Measurements from ENCODE around the gene RGCC.

Gene RGCC

DNA sequence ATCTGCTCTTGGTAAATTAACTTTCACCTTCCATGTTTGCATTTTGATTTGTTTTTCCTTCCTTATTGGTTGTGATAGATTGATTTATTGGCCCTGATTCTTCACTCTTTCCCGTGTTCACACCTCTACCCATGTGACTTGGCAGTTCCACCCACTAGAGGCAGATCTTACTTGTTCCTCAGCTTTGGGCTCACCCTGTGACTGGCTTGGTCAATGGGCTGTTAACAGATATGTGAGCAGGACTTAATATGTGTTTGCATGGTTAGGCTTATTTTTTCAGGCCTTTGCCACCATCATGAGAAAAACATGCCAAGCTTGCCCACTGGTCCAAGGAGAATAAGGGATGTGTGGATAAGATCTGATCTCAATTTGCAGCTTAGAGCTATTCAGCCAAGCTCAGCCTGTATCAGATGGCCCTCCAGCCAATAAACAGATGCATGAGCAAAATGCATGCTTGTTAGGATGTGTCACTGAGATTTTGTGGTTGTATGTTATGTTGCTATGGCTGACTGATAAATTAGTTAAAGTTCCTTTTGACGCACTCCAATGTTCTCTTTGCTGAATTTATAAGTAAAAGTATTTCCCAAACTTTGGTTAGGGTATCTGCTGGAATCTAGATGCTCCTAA, 48.0 kb downstream of the RGCC start:
- DNase-seq: no peak
- H3K36me3 Mint-ChIP-seq (ENCODE audit: low read depth): no peaks in the 10 kb centered on the region
- peaks cover 35% of the 10 kb centered on the region for H3K4me1 Mint-ChIP-seq (ENCODE audit: low read depth)
- no peaks in the 10 kb centered on the region for H3K27me3 Mint-ChIP-seq
- no peak overlapping the region for H3K27ac Mint-ChIP-seq
- H3K9me3 Mint-ChIP-seq: peaks cover 10% of the 10 kb centered on the region
- H3K4me3 Mint-ChIP-seq: no peak overlapping the region

DNA sequence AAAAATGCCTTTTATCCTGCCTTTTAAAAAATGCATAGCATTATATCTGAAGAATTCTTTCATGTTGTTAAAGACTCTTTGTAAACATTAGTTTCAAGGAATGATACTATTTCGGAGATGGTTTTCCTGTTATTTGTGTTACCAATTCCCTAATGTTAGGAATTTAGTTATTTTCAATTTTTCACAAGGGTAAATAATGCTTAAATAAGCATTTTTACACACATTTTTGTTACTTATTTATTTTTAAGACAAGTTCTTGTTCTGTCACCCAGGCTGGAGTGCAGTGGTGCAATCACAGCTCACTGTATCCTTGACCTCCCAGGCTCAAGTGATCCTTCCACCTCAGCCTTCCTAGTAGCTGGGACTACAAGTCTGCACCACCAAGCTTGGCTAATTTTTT, 49.0 kb downstream of the RGCC start:
- H3K4me1 Mint-ChIP-seq (ENCODE audit: low read depth): peaks cover 26% of the 10 kb centered on the region
- H3K36me3 Mint-ChIP-seq (ENCODE audit: low read depth): no peaks in the 10 kb centered on the region
- no peaks in the 10 kb centered on the region for H3K27me3 Mint-ChIP-seq
- H3K9me3 Mint-ChIP-seq: peaks cover 10% of the 10 kb centered on the region
- no peak for DNase-seq
- no peak overlapping the region for H3K4me3 Mint-ChIP-seq
- H3K27ac Mint-ChIP-seq: no peak overlapping the region

DNA sequence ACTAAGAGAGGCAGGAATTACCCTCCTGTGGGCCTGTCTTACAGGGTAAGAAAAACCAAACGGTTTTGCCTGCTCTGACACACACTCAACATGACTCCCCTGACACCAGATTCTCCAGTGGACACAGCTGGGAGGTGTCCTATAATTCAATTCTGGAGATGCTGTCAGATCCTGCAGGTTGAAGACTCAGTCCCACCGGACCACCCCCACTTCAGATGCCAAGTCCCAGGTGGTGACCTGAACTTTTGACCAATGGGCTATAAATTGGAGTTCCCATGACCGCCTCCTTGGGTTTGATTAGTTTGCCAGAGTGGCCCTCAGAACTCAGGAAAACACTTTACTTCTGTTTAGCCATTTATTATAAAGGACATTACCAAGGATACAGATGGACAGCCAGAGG, 52.6 kb downstream of the RGCC start:
- H3K4me1 Mint-ChIP-seq (ENCODE audit: low read depth): peaks cover 4% of the 10 kb centered on the region

DNA sequence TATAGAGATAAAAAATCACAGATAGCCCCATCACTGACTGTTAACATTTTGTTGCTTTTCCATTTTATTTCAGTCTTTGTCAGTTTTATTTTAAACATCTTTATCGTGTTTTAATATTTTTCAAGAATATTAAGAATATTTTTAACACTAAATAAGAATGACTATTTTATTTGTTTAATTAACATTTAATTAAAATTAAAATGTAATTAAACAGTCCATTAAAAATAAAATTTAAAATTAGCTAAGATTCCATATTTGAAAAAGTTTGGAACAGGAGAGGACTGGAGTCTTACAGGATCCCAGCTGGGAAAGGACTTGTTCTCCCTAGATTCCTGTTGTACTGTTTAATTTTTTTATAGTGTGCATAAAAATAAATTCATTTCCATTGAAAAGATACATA, 54.5 kb downstream of the RGCC start:
- Mint-ChIP-seq H3K4me3 (no peak overlapping the region), H3K27ac (no peak overlapping the region), H3K36me3 (ENCODE audit: low read depth) (no peaks in the 10 kb centered on the region), H3K27me3 (no peaks in the 10 kb centered on the region), H3K4me1 (ENCODE audit: low read depth) (no peaks in the 10 kb centered on the region), H3K9me3 (no peaks in the 10 kb centered on the region)
- DNase-seq: no peak

More for the DNA sequence above, 52.6 kb downstream of the RGCC start:
- Mint-ChIP-seq H3K27ac (no peak overlapping the region), H3K4me3 (no peak overlapping the region), H3K27me3 (no peaks in the 10 kb centered on the region), H3K9me3 (no peaks in the 10 kb centered on the region), H3K36me3 (ENCODE audit: low read depth) (no peaks in the 10 kb centered on the region)
- DNase-seq: no peak

DNA sequence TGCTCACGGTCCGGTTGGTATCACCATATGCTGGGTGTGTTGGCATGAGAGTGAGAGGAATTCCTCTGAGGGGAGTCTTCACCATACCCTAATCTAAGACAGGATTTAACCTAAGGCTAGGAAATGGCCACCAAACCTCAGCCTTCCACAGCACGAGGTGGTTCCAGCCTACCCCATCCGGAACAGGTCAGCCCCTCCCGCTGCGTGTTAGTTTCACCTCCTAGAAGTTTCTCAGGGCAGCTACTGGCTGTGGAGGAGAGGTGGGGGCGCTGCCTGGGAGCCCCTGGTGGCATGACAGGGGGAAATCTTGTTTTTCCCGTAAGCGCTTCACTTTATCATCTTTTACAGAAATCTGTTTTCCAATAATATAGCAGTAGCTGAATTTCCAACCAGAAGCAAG, 55.1 kb downstream of the RGCC start:
- Mint-ChIP-seq H3K27me3 (no peaks in the 10 kb centered on the region), H3K4me3 (no peak overlapping the region), H3K9me3 (no peaks in the 10 kb centered on the region), H3K27ac (no peak overlapping the region), H3K36me3 (ENCODE audit: low read depth) (no peaks in the 10 kb centered on the region), H3K4me1 (ENCODE audit: low read depth) (no peaks in the 10 kb centered on the region)
- DNase-seq: no peak

DNA sequence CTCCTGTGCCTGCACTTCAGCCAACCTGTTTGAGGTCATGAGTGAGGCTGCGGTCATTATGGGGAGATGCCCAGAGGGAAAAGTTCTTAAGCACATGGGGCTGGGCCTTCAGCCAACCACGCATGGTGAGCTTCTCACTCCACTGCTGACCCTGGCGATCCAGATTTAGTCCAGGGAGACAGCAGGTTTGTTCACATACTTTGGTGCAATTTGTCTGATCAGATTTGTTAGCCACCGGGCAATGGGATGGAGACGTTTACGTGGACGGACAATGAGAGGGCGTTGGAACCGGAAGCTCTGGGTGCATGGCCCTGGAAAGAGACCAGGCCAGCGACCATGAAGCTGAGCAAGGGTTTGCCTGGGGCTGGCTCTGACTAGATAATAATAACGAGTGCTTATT, 56.2 kb downstream of the RGCC start:
- no peak for DNase-seq
- Mint-ChIP-seq H3K27me3 (no peaks in the 10 kb centered on the region), H3K4me3 (no peak overlapping the region), H3K4me1 (ENCODE audit: low read depth) (no peaks in the 10 kb centered on the region), H3K9me3 (no peaks in the 10 kb centered on the region), H3K27ac (no peak overlapping the region), H3K36me3 (ENCODE audit: low read depth) (no peaks in the 10 kb centered on the region)

DNA sequence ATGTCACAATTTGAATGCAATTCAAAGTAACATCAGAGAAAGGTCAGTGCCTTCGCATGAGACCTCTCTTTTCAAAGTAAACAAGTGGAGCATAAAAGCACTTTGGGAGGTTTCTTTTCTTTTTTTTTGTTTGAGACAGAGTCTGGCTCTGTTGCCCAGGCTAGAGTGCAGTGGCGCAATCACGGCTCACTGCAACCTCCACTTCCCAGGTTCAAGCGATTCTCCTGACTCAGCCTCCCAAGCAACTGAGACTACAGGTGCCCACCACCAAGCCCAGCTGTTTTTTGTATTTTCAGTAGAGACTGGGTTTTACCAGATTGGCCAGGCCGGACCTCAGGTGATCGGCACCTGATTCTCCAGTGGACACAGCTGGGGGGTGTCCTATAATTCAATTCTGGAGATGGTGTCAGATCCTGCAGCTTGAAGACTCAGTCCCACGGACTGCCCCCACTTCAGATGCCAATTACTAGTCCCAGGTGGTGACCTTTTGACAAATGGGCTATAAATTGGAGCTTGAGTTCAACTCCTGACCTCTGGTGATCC, 57.6 kb downstream of the RGCC start:
- Mint-ChIP-seq H3K4me1 (ENCODE audit: low read depth) (no peaks in the 10 kb centered on the region), H3K4me3 (no peak overlapping the region), H3K27me3 (no peaks in the 10 kb centered on the region), H3K9me3 (no peaks in the 10 kb centered on the region), H3K36me3 (ENCODE audit: low read depth) (no peaks in the 10 kb centered on the region), H3K27ac (no peak overlapping the region)
- DNase-seq: no peak

DNA sequence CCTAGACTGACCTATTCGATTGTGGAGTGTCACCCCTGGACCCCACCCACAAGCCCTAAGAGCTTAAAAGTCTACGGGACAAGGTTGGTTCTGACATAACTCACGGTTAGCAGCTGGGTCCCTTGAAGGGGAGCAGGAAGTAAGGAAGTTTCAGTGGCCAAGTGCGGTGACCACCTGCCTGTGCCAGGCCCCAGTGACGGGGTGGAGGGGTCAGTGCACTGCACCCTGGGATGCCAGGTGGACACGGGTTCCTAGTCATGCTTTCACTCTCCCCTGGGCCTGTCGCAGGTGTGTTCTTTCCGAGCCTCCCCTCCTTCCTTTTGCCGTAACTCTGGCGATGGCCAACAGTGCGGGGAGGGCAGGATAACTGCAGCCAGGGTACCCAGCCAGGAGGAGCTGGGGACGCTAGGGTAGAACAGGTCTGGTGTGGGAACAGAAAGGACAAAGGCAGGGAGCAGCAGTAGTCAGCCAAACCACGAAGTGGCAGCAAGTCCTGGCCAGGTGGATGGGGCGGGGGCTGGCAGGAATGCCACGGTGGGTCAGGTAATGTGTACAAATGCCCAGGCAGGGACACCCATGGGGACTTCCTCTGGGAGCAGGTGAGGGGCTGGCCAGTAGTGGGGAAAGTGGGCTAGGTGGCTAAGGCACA, 58.3 kb downstream of the RGCC start:
- DNase-seq: no peak
- Mint-ChIP-seq H3K4me1 (ENCODE audit: low read depth) (no peaks in the 10 kb centered on the region), H3K9me3 (no peaks in the 10 kb centered on the region), H3K27ac (no peak overlapping the region), H3K36me3 (ENCODE audit: low read depth) (no peaks in the 10 kb centered on the region), H3K27me3 (no peaks in the 10 kb centered on the region), H3K4me3 (no peak overlapping the region)

DNA sequence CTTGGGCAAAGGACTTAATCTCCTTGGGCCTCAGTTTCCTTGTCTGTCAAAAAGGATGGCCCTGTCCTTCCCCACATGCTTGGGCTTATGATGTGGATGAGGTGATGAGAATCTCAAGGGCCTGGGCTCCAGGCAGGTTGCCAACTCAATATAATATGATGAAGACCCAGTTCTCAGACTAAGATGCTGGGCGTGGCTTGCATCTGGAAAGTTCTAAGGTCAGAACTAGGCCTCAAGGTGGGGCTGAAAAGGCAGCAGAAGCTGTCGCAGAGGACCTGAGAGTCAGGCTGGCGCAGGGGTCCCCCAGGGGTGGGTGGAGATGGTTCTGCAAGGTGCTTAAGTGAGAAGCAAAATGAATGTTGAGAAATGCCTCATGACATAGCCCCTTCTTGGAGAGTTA, 58.8 kb downstream of the RGCC start:
- no peaks in the 10 kb centered on the region for H3K36me3 Mint-ChIP-seq (ENCODE audit: low read depth)
- H3K27me3 Mint-ChIP-seq: no peaks in the 10 kb centered on the region
- no peak overlapping the region for H3K4me3 Mint-ChIP-seq
- H3K4me1 Mint-ChIP-seq (ENCODE audit: low read depth): no peaks in the 10 kb centered on the region
- DNase-seq: no peak
- H3K9me3 Mint-ChIP-seq: no peaks in the 10 kb centered on the region
- no peak overlapping the region for H3K27ac Mint-ChIP-seq

DNA sequence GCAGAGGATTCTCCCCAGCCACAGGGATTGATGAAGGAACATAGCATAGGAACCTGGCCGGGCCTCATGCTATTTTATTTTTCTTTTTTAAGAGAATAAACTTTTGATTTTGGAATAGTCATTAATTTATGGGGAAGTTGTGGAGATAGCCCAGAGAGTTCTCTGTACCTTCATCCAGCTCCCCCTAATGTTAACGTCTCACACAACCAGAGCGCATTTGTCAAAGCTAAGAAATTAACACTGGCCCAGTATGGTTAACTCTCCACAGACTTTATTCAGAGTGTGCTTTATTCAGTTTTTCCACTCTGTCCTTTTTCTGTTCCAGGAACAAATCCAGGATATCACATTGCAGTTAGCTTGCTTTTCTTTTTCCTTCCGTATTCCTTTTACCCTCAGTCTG, 59.4 kb downstream of the RGCC start:
- Mint-ChIP-seq H3K27me3 (no peaks in the 10 kb centered on the region), H3K36me3 (ENCODE audit: low read depth) (no peaks in the 10 kb centered on the region), H3K27ac (no peak overlapping the region), H3K9me3 (no peaks in the 10 kb centered on the region), H3K4me3 (no peak overlapping the region), H3K4me1 (ENCODE audit: low read depth) (no peaks in the 10 kb centered on the region)
- no peak for DNase-seq

DNA sequence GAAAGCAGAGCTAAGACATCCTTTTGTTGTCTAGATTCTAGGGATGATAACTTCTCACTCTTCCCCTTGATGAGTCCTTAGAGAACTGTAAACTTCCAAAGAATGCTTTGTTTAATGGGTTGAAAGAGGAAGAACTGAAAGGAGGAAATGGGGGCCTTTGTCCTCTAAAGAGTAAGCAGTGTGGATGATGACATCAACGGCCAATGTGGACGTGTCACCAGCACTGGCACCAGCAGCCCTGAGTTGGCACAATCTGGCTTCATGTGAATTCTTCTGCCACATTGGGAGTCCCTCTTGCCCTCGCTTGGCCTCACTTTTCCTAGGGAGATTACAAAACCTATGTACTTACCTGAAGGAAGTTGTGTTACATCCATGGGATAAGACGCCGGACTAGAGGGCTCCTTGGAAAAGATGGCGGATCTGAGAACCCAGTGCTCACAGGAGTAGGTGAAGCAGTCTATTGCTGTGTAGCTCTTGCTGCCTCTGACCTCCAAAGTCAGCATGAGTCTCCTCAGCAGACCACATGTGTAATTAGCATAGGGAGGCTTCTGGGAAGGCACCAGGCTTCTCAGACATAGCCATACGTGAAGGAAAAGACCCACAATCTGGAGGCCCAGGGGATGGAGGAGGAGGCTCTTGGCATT, 62.8 kb downstream of the RGCC start:
- Mint-ChIP-seq H3K36me3 (ENCODE audit: low read depth) (no peaks in the 10 kb centered on the region), H3K27me3 (no peaks in the 10 kb centered on the region), H3K9me3 (no peaks in the 10 kb centered on the region), H3K27ac (no peak overlapping the region), H3K4me3 (no peak overlapping the region), H3K4me1 (ENCODE audit: low read depth) (no peaks in the 10 kb centered on the region)
- DNase-seq: no peak

Data from activated T-cell treated with anti-CD3 and anti-CD28 coated beads, Interleukin-2, amount 50 U/mL, for 24 hours (primary cell).